SK-N-SH treated with all-trans-retinoic acid at 6 μM for 48 hours (cell line): ENCODE measurements around the gene XPC.
"Not testable (repeated sequence)": the region's sequence is repeated elsewhere in the genome, so short reads cannot be mapped to it uniquely, and the experiment has no call there.

ENCODE experiments used
- ATAC-seq: fragments of 200-7000 bp; cut with Tn5 transposase; 3 replicates; pipeline ENCODE4 v1.9.1; 2020; ENCODE audit warnings: mild to moderate bottlenecking, moderate library complexity
- ARNTL ChIP-seq: fragments of 450-650 bp; formaldehyde crosslinking; IDR thresholded peaks from 2 replicates; pipeline ENCODE4 v1.5.0; 2020; ENCODE audit warnings: low read depth, mild to moderate bottlenecking, moderate library complexity, borderline replicate concordance
- BACH2 ChIP-seq: fragments of 250-450 bp; sonication (Bioruptor Pico); IDR thresholded peaks from 2 replicates; pipeline ENCODE4 v1.9.0; 2021; ENCODE audit warnings: mild to moderate bottlenecking, borderline replicate concordance
- CSDC2 ChIP-seq: fragments of 250-450 bp; sonication (Bioruptor Pico); IDR thresholded peaks from 2 replicates; pipeline ENCODE4 v1.5.0; 2020; ENCODE audit warnings: mild to moderate bottlenecking, moderate library complexity
- ESRRG ChIP-seq: fragments of 250-450 bp; sonication (Bioruptor Pico); IDR thresholded peaks from 2 replicates; pipeline ENCODE4 v1.6.1; 2021; ENCODE audit warnings: mild to moderate bottlenecking
- GLIS3 ChIP-seq: fragments of 250-450 bp; sonication (Bioruptor Pico); IDR thresholded peaks from 2 replicates; pipeline ENCODE4 v1.5.0; 2020; ENCODE audit warnings: mild to moderate bottlenecking, moderate library complexity
- ISL1 ChIP-seq: fragments of 250-450 bp; sonication (Bioruptor Pico); IDR thresholded peaks from 2 replicates; pipeline ENCODE4 v2.1.2; 2022; ENCODE audit warnings: mild to moderate bottlenecking, moderate library complexity
- PPARA ChIP-seq: fragments of 250-450 bp; sonication (Bioruptor Pico); IDR thresholded peaks from 2 replicates; pipeline ENCODE4 v1.5.0; 2020; ENCODE audit warnings: mild to moderate bottlenecking, borderline replicate concordance
- RARB ChIP-seq: fragments of 250-450 bp; sonication (Bioruptor Pico); IDR thresholded peaks from 2 replicates; pipeline ENCODE4 v1.8.0; 2021; ENCODE audit warnings: mild to moderate bottlenecking, moderate library complexity
- SNAI2 ChIP-seq: fragments of 250-450 bp; sonication (Bioruptor Pico); IDR thresholded peaks from 2 replicates; pipeline ENCODE4 v1.5.0; 2020; ENCODE audit warnings: mild to moderate bottlenecking, moderate library complexity
- TCF4 ChIP-seq: fragments of 250-450 bp; sonication (Bioruptor Pico); IDR thresholded peaks from 2 replicates; pipeline ENCODE4 v1.8.0; 2021; ENCODE audit warnings: mild to moderate bottlenecking, moderate library complexity, borderline replicate concordance
- TOX ChIP-seq: fragments of 250-450 bp; sonication (Bioruptor Pico); IDR thresholded peaks from 2 replicates; pipeline ENCODE4 v1.8.0; 2021; ENCODE audit warnings: mild to moderate bottlenecking, moderate library complexity, borderline replicate concordance
- ZC3H10 ChIP-seq: fragments of 250-450 bp; sonication (Bioruptor Pico); IDR thresholded peaks from 2 replicates; pipeline ENCODE4 v1.5.1; 2021; ENCODE audit warnings: mild to moderate bottlenecking, moderate library complexity
- ZFP3 ChIP-seq: fragments of 250-450 bp; sonication (Bioruptor Pico); IDR thresholded peaks from 2 replicates; pipeline ENCODE4 v1.5.0; 2020; ENCODE audit warnings: mild to moderate bottlenecking, moderate library complexity
- ZFP30 ChIP-seq: fragments of 450-650 bp; formaldehyde crosslinking; IDR thresholded peaks from 2 replicates; pipeline ENCODE4 v1.5.0; 2022; ENCODE audit warnings: mild to moderate bottlenecking, moderate library complexity
- ZNF565 ChIP-seq: fragments of 450-650 bp; formaldehyde crosslinking; conservative IDR thresholded peaks from 2 replicates; pipeline ENCODE4 v1.5.0; 2020; ENCODE audit warnings: low read depth, mild to moderate bottlenecking, moderate library complexity
- TF ChIP-seq, protein P1 (sequence below): fragments of 250-450 bp; sonication (Bioruptor Pico); IDR thresholded peaks from 2 replicates; pipeline ENCODE4 v1.5.1; 2021; ENCODE audit warnings: mild to moderate bottlenecking, moderate library complexity
- TF ChIP-seq, protein P2 (sequence below): fragments of 250-450 bp; sonication (Bioruptor Pico); IDR thresholded peaks from 2 replicates; pipeline ENCODE4 v1.8.0; 2021; ENCODE audit warnings: low read depth, mild to moderate bottlenecking, moderate library complexity, borderline replicate concordance
- TF ChIP-seq, protein P3 (sequence below): fragments of 250-450 bp; sonication (Bioruptor Pico); IDR thresholded peaks from 2 replicates; pipeline ENCODE4 v1.5.1; 2020; ENCODE audit warnings: low read depth, mild to moderate bottlenecking, moderate library complexity
- TF ChIP-seq, protein P4 (sequence below): fragments of 250-450 bp; sonication (Bioruptor Pico); IDR thresholded peaks from 2 replicates; pipeline ENCODE4 v1.5.0; 2020; ENCODE audit warnings: mild to moderate bottlenecking, moderate library complexity
- TF ChIP-seq, protein P5 (sequence below): fragments of 250-450 bp; sonication (Bioruptor Pico); IDR thresholded peaks from 2 replicates; pipeline ENCODE4 v1.8.0; 2020; ENCODE audit warnings: mild to moderate bottlenecking, moderate library complexity, borderline replicate concordance

Gene XPC

DNA sequence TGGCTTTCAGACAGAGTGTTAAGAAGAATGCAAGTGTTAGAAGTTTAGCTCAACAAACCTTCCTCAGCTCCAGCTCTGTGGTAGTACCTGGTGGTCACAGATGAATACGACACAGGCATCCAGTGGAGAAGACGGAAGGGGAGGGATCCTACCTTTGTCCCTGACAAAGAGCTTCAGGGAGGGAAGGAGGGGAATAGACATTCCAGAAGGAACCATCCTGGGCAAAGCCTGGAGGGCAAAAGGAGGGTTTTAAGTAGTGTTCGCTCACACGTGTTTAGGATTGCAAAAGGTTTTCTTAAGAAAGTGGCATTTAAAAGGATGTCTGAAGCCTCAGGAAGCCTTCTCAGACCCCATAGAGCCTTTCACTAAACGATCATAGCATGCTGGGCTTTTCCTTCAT, 56.5 kb downstream of the XPC start:
- no peak for ATAC-seq

DNA sequence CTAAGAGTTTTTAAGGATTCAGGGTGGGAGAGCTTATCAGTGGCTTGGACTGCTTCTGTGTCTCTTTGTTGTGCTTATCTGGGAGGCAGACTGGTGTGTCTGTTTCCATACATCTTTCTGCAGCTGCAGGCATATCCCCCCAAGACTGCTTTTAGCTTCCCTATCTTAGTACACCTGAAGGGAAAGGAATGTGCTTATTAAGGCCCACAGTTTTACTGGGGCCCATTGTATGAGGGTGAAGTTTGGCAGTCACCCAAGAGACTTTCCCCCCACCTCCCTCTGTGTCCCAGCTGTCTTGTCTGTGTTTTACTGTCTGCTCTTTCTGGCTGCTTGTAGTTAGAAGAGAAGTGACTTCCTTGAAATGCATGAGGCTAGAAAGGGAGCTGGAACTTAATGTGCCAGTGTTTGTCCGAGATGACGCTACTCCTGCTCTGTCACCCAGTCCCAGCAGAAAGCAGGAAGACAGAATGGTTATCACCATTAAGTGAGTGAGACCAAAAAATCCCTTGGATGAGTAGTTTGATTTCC, 57.4 kb downstream of the XPC start:
- not testable (repeated sequence) for ATAC-seq

More for the DNA sequence above, 56.5 kb downstream of the XPC start:
- TF ChIP-seq ZC3H10 (CRISPR knock-in tag) (no peak), CSDC2 (CRISPR knock-in tag) (no peak), ZNF565 (CRISPR knock-in tag) (no peak), ARNTL (CRISPR knock-in tag) (no peak), TOX (CRISPR knock-in tag) (no peak), RARB (CRISPR knock-in tag) (no peak), ESRRG (CRISPR knock-in tag) (no peak), ZFP30 (CRISPR knock-in tag) (no peak), BACH2 (no peak), ZFP3 (CRISPR knock-in tag) (no peak), PPARA (CRISPR knock-in tag) (no peak), TCF4 (no peak), SNAI2 (CRISPR knock-in tag) (no peak), GLIS3 (CRISPR knock-in tag) (no peak), ISL1 (CRISPR knock-in tag) (no peak)
- TF ChIP-seq, protein P1, sequence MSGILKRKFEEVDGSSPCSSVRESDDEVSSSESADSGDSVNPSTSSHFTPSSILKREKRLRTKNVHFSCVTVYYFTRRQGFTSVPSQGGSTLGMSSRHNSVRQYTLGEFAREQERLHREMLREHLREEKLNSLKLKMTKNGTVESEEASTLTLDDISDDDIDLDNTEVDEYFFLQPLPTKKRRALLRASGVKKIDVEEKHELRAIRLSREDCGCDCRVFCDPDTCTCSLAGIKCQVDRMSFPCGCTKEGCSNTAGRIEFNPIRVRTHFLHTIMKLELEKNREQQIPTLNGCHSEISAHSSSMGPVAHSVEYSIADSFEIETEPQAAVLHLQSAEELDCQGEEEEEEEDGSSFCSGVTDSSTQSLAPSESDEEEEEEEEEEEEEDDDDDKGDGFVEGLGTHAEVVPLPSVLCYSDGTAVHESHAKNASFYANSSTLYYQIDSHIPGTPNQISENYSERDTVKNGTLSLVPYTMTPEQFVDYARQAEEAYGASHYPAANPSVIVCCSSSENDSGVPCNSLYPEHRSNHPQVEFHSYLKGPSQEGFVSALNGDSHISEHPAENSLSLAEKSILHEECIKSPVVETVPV (CRISPR knock-in tag): no peak
- TF ChIP-seq, protein P2, sequence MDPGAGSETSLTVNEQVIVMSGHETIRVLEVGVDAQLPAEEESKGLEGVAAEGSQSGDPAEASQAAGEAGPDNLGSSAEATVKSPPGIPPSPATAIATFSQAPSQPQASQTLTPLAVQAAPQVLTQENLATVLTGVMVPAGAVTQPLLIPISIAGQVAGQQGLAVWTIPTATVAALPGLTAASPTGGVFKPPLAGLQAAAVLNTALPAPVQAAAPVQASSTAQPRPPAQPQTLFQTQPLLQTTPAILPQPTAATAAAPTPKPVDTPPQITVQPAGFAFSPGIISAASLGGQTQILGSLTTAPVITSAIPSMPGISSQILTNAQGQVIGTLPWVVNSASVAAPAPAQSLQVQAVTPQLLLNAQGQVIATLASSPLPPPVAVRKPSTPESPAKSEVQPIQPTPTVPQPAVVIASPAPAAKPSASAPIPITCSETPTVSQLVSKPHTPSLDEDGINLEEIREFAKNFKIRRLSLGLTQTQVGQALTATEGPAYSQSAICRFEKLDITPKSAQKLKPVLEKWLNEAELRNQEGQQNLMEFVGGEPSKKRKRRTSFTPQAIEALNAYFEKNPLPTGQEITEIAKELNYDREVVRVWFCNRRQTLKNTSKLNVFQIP (CRISPR knock-in tag): no peak
- TF ChIP-seq, protein P3, sequence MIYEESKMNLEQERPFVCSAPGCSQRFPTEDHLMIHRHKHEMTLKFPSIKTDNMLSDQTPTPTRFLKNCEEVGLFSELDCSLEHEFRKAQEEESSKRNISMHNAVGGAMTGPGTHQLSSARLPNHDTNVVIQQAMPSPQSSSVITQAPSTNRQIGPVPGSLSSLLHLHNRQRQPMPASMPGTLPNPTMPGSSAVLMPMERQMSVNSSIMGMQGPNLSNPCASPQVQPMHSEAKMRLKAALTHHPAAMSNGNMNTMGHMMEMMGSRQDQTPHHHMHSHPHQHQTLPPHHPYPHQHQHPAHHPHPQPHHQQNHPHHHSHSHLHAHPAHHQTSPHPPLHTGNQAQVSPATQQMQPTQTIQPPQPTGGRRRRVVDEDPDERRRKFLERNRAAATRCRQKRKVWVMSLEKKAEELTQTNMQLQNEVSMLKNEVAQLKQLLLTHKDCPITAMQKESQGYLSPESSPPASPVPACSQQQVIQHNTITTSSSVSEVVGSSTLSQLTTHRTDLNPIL (CRISPR knock-in tag): no peak
- TF ChIP-seq, protein P4, sequence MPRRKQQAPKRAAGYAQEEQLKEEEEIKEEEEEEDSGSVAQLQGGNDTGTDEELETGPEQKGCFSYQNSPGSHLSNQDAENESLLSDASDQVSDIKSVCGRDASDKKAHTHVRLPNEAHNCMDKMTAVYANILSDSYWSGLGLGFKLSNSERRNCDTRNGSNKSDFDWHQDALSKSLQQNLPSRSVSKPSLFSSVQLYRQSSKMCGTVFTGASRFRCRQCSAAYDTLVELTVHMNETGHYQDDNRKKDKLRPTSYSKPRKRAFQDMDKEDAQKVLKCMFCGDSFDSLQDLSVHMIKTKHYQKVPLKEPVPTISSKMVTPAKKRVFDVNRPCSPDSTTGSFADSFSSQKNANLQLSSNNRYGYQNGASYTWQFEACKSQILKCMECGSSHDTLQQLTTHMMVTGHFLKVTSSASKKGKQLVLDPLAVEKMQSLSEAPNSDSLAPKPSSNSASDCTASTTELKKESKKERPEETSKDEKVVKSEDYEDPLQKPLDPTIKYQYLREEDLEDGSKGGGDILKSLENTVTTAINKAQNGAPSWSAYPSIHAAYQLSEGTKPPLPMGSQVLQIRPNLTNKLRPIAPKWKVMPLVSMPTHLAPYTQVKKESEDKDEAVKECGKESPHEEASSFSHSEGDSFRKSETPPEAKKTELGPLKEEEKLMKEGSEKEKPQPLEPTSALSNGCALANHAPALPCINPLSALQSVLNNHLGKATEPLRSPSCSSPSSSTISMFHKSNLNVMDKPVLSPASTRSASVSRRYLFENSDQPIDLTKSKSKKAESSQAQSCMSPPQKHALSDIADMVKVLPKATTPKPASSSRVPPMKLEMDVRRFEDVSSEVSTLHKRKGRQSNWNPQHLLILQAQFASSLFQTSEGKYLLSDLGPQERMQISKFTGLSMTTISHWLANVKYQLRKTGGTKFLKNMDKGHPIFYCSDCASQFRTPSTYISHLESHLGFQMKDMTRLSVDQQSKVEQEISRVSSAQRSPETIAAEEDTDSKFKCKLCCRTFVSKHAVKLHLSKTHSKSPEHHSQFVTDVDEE (CRISPR knock-in tag): no peak
- TF ChIP-seq, protein P5, sequence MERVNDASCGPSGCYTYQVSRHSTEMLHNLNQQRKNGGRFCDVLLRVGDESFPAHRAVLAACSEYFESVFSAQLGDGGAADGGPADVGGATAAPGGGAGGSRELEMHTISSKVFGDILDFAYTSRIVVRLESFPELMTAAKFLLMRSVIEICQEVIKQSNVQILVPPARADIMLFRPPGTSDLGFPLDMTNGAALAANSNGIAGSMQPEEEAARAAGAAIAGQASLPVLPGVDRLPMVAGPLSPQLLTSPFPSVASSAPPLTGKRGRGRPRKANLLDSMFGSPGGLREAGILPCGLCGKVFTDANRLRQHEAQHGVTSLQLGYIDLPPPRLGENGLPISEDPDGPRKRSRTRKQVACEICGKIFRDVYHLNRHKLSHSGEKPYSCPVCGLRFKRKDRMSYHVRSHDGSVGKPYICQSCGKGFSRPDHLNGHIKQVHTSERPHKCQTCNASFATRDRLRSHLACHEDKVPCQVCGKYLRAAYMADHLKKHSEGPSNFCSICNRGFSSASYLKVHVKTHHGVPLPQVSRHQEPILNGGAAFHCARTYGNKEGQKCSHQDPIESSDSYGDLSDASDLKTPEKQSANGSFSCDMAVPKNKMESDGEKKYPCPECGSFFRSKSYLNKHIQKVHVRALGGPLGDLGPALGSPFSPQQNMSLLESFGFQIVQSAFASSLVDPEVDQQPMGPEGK (CRISPR knock-in tag): no peak

DNA sequence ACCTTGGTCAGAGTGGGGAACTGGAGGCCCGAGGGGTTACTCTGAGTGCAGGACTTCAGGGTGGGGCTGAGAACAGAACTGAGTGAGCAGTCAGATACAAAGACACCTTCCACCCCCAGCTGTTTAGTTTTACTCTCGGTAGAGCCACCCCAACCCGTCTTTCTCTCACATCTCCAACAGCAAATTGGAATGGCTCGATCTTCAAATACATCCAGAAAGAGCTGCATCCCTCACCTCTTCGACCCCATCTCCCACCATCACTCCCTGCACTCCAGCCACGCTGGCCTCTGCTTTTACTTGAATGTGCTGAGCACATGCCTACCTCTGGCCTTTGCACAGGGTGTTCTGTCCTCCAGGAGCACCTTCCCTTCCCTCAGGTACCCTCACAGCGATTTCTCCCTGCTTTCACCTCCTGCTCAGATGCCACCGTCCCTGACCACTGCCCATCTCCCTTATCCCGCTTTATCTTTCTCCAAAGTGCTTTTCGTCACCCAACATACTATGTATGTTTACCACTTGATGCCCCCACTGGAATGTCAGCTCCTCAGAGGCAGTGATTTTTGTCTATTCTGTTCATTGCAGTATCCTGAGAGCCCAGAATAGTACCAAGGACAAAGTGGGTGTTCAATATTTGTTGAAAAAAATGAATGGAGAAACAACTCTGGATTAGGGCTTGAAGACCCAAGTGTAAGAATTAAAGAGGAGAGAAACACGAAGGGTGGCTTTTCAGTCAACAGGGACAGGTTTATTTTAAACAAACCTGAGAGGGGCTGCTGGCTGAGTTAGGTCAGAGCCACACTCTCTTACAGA, 58.1 kb downstream of the XPC start:
- TF ChIP-seq, protein P3 (CRISPR knock-in tag): no peak
- TF ChIP-seq, all 23 proteins: peak for 0
- no peak for ATAC-seq
